ENCODE results near the gene ARHGEF4. TPM values are rescaled to one million over a fixed set of nuclear protein-coding genes. Genes with fewer than 3 reads are reported as not detected.

Gene ARHGEF4
- total and polyA plus RNA-seq, 10 of the 15 experiments (the other 5 are each of a cell fraction or from before 2014, with no cell fraction given), result 0.02 to 0.24 (median 0.16) TPM; not detected in 6

DNA sequence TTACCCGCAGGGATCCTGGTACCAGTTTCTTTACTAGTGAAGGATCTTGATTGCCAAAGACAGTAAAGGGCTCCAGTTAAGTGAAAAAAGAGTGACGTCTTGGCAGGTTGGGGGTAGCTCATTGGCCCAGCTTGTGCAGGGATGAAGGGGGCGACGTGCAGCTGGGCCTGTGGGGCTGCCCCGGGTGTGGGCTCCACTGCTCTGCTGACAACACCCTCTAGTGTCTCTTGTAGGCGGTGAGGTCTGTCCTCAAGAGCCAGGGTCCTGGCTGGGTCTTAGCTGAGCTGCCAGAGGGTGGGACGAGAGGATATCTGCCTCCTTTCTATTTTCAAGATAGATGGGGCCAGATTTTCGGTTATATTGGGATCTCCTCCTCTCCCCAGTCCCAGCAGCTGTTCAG is 6.1 kb downstream of the ARHGEF4 start:
- TF ChIP-seq, protein P1, sequence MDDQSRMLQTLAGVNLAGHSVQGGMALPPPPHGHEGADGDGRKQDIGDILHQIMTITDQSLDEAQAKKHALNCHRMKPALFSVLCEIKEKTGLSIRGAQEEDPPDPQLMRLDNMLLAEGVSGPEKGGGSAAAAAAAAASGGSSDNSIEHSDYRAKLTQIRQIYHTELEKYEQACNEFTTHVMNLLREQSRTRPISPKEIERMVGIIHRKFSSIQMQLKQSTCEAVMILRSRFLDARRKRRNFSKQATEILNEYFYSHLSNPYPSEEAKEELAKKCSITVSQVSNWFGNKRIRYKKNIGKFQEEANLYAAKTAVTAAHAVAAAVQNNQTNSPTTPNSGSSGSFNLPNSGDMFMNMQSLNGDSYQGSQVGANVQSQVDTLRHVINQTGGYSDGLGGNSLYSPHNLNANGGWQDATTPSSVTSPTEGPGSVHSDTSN (IDR thresholded peaks at IDR 0.05; ENCODE audit: insufficient replicate concordance, low read depth, low read length), result no peak
- TF ChIP-seq, protein P2, sequence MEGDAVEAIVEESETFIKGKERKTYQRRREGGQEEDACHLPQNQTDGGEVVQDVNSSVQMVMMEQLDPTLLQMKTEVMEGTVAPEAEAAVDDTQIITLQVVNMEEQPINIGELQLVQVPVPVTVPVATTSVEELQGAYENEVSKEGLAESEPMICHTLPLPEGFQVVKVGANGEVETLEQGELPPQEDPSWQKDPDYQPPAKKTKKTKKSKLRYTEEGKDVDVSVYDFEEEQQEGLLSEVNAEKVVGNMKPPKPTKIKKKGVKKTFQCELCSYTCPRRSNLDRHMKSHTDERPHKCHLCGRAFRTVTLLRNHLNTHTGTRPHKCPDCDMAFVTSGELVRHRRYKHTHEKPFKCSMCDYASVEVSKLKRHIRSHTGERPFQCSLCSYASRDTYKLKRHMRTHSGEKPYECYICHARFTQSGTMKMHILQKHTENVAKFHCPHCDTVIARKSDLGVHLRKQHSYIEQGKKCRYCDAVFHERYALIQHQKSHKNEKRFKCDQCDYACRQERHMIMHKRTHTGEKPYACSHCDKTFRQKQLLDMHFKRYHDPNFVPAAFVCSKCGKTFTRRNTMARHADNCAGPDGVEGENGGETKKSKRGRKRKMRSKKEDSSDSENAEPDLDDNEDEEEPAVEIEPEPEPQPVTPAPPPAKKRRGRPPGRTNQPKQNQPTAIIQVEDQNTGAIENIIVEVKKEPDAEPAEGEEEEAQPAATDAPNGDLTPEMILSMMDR (IDR thresholded peaks at IDR 0.05 in 2 of 3, conservative IDR thresholded peaks at IDR 0.05 in 1 of 3; ENCODE audit: control insufficient read depth in 2 of 3, extremely low read depth in 1 of 3, insufficient read depth in 1 of 3, low read depth in 3 of 3, low read length in 3 of 3), result peak in 1 of 3 experiments; percentile 14; a peak in 1 of 6 replicates
- peak; percentile 40 for ATAC-seq
- H3K9me3 ChIP-seq (replicated peaks; ENCODE audit: control insufficient read depth, insufficient read depth, low read length), result no peaks in the 10 kb centered on the region
- H3K36me3 ChIP-seq (ENCODE audit: control insufficient read depth in 2 of 2, insufficient read depth in 2 of 2, low read length in 1 of 2), result no peaks in the 10 kb centered on the region
- ChIA-PET CTCF (interaction anchor here (0.6 to 1.3 kb wide), 5 partner anchors 8 to 41 kb away, joined by 3 to 6 read pairs (median 3); no protein-coding TSS in a partner anchor), RAD21 (ENCODE audit: unreplicated experiment) (interaction anchor here (0.9 kb wide), 1 partner anchor 44 kb away, joined by 3 read pairs; no protein-coding TSS in a partner anchor), POLR2A (no interaction called here), SMC1A (ENCODE audit: uncharacterized antibody, unreplicated experiment) (no interaction called here)
- peaks cover 0 to 3% of the 10 kb centered on the region in 2 experiments; a peak in 2 of 4 replicates for H3K27me3 ChIP-seq (replicated peaks in 1 of 2; ENCODE audit: control insufficient read depth in 2 of 2, insufficient read depth in 2 of 2, low read length in 1 of 2)
- H3K4me3 ChIP-seq, result no peak overlapping the region
- no peak for FAIRE-seq
- H3K4me2 ChIP-seq (ENCODE audit: control insufficient read depth, insufficient read depth), result no peak overlapping the region
- no TSS peak for BruUV-seq (replicated peaks)
- H3K79me2 ChIP-seq (ENCODE audit: control insufficient read depth, insufficient read depth, low read length), result no peaks in the 10 kb centered on the region
- H3K27ac ChIP-seq (ENCODE audit: control insufficient read depth, insufficient read depth), result no peak overlapping the region
- intact Hi-C loops (cut with micrococcal nuclease; ENCODE audit: unreplicated experiment) (no loop called here), in situ Hi-C loops (cut with MboI) (no loop called here)
- H4K20me1 ChIP-seq (ENCODE audit: control insufficient read depth, insufficient read depth), result no peaks in the 10 kb centered on the region
- no peak overlapping the region for H2AFZ ChIP-seq (ENCODE audit: control insufficient read depth, low read depth, low read length)
- H3K9ac ChIP-seq (ENCODE audit: control insufficient read depth, insufficient read depth, low read length), result no peak overlapping the region
- no peaks in the 10 kb centered on the region for H3K4me1 ChIP-seq (ENCODE audit: control insufficient read depth, insufficient read depth, low read length)
- 17% methylated on average over 8 of the region's 8 CpGs for WGBS (ENCODE audit: insufficient coverage, insufficient replicate concordance, low lambda C conversion rate, missing lambda C conversion rate)
- DNase-seq (ENCODE audit: low read depth, low spot score), result no peak
